IMR-90 (cell line): ENCODE data around the gene MTFR1L. TPM values are rescaled to one million over a fixed set of nuclear protein-coding genes. Genes with fewer than 3 reads are reported as not detected.

Source experiments
- ATAC-seq: fragments of 200-7000 bp; cut with Tn5 transposase; 2 replicates; pipeline ENCODE4 v1.9.1; 2020; ENCODE audit warnings: low read depth, mild to moderate bottlenecking, moderate library complexity
- BruUV-seq: library from RNA; stranded (reverse); fragments of 400-500 nt; replicated peaks from 2 replicates; lab custom pipeline; 2021; lab: Mats Ljungman, UMichigan
- CTCF ChIA-PET: fragments of 300-600 bp; formaldehyde crosslinking; extraction: SDS; loops from one replicate; lab custom pipeline; 2021; ENCODE audit warnings: antibody characterized with exemption; lab: Yijun Ruan, JAX
- POLR2A ChIA-PET: fragments of 300-600 bp; sonication (Branson Sonifier 250); formaldehyde crosslinking; loops from one replicate; lab custom pipeline; 2022; ENCODE audit warnings: antibody characterized with exemption; ENCODE audit not compliant: unreplicated experiment; lab: Charles Lee
- DNase-seq: peaks from one replicate; pipeline ENCODE4 v3.0.0; 2013
- H2AFZ ChIP-seq: replicated peaks from 2 replicates; pipeline ENCODE3; 2013; ENCODE audit warnings: low read length, mild to moderate bottlenecking; ENCODE audit not compliant: poor library complexity
- H2AK5ac ChIP-seq: 2 replicates; pipeline ENCODE4 v1.6.1; 2013; ENCODE audit warnings: low read depth, low read length, inconsistent platforms
- H2AK9ac ChIP-seq: replicated peaks from 2 replicates; pipeline ENCODE3; 2013; ENCODE audit warnings: mild to moderate bottlenecking, low read depth, low read length, moderate library complexity; ENCODE audit not compliant: poor library complexity
- H2BK120ac ChIP-seq: 2 replicates; pipeline ENCODE4 v1.6.1; 2013; ENCODE audit warnings: low read depth, low read length, inconsistent platforms
- H2BK15ac ChIP-seq: 3 replicates; pipeline ENCODE4 v1.6.1; 2013; ENCODE audit warnings: low read depth, low read length, inconsistent platforms
- H2BK20ac ChIP-seq: 2 replicates; pipeline ENCODE4 v1.6.1; 2013; ENCODE audit warnings: low read depth, mild to moderate bottlenecking, inconsistent platforms, low read length, moderate library complexity
- H2BK5ac ChIP-seq: 2 replicates; pipeline ENCODE4 v1.6.1; 2013; ENCODE audit warnings: mild to moderate bottlenecking, low read depth, low read length, inconsistent platforms; ENCODE audit not compliant: poor library complexity, severe bottlenecking
- H3K14ac ChIP-seq: replicated peaks from 2 replicates; pipeline ENCODE4 v1.6.1; 2013; ENCODE audit warnings: low read depth, low read length, inconsistent platforms
- H3K18ac ChIP-seq: 2 replicates; pipeline ENCODE4 v1.6.1; 2013; ENCODE audit warnings: low read depth, low read length, control low read depth
- H3K23ac ChIP-seq: 2 replicates; pipeline ENCODE4 v1.6.1; 2013; ENCODE audit warnings: low read depth, low read length, inconsistent platforms
- H3K27ac ChIP-seq: 2 replicates; pipeline ENCODE4 v1.5.1; 2013; ENCODE audit warnings: mild to moderate bottlenecking, control low read depth, low read length; ENCODE audit not compliant: insufficient read depth
- H3K27me3 ChIP-seq: 2 replicates; pipeline ENCODE4 v1.6.1; 2013; ENCODE audit warnings: low read length; ENCODE audit not compliant: control insufficient read depth, insufficient read depth
- H3K36me3 ChIP-seq: 2 replicates; pipeline ENCODE4 v1.6.1; 2013; ENCODE audit warnings: low read length, mixed read lengths; ENCODE audit not compliant: control insufficient read depth, insufficient read depth
- H3K4ac ChIP-seq: 2 replicates; pipeline ENCODE4 v1.6.1; 2013; ENCODE audit warnings: low read depth, low read length, inconsistent platforms
- H3K4me1 ChIP-seq: 2 replicates; pipeline ENCODE4 v1.6.1; 2013; ENCODE audit warnings: low read length, mixed read lengths; ENCODE audit not compliant: control insufficient read depth, insufficient read depth
- H3K4me2 ChIP-seq: 2 replicates; pipeline ENCODE4 v1.6.1; 2013; ENCODE audit warnings: low read depth, mild to moderate bottlenecking, control low read depth, low read length, moderate library complexity
- H3K4me3 ChIP-seq: 2 replicates; pipeline ENCODE4 v1.5.1; 2013; ENCODE audit warnings: low read depth, mild to moderate bottlenecking, control low read depth, low read length, moderate library complexity; ENCODE audit not compliant: insufficient read depth
- H3K56ac ChIP-seq: 2 replicates; pipeline ENCODE4 v1.6.1; 2013; ENCODE audit warnings: low read length, inconsistent platforms; ENCODE audit not compliant: insufficient read depth; ENCODE audit errors: extremely low read depth
- H3K79me1 ChIP-seq, 2 experiments: 2 replicates each; pipeline ENCODE4 v1.6.1; 2013; ENCODE audit warnings: low read length in 2 of 2, inconsistent platforms in 1 of 2, low read depth in 1 of 2
- H3K9ac ChIP-seq: 2 replicates; pipeline ENCODE4 v1.6.1; 2013; ENCODE audit warnings: low read depth, low read length, control low read depth
- H3K9me1 ChIP-seq: 2 replicates; pipeline ENCODE4 v1.6.1; 2013; ENCODE audit warnings: low read length, inconsistent platforms; ENCODE audit not compliant: insufficient read depth
- H3K9me3 ChIP-seq: 2 replicates; pipeline ENCODE4 v1.6.1; 2013; ENCODE audit warnings: low read length; ENCODE audit not compliant: control insufficient read depth, insufficient read depth
- H4K20me1 ChIP-seq: 2 replicates; pipeline ENCODE4 v1.6.1; 2013; ENCODE audit warnings: low read length, inconsistent platforms; ENCODE audit not compliant: insufficient read depth
- H4K5ac ChIP-seq: 2 replicates; pipeline ENCODE4 v1.6.1; 2013; ENCODE audit warnings: mild to moderate bottlenecking, low read depth, low read length, control low read depth
- H4K8ac ChIP-seq, 2 experiments: 2 replicates each; pipeline ENCODE4 v1.6.1; 2013; ENCODE audit warnings: low read depth in 2 of 2, low read length in 2 of 2, control low read depth in 1 of 2, inconsistent platforms in 1 of 2
- H4K91ac ChIP-seq: 2 replicates; pipeline ENCODE4 v1.6.1; 2013; ENCODE audit warnings: low read depth, low read length, inconsistent platforms; ENCODE audit not compliant: insufficient read depth
- ELK1 ChIP-seq: fragments of 150-350 bp; IDR thresholded peaks from 2 replicates; pipeline ENCODE4 v1.6.1; 2016; ENCODE audit warnings: low read depth, mild to moderate bottlenecking, low read length, moderate library complexity, borderline replicate concordance
- FOS ChIP-seq: fragments of 150-350 bp; IDR thresholded peaks from 2 replicates; pipeline ENCODE4 v1.6.1; 2016; ENCODE audit warnings: low read depth, low read length
- MAZ ChIP-seq: IDR thresholded peaks from 2 replicates; pipeline ENCODE4 v1.6.1; 2012; ENCODE audit warnings: low read depth, mild to moderate bottlenecking, low read length, improper control_type of control experiment, moderate library complexity, borderline replicate concordance
- RAD21 ChIP-seq: IDR thresholded peaks from 2 replicates; pipeline ENCODE4 v1.6.1; 2012; ENCODE audit warnings: low read length, improper control_type of control experiment
- RCOR1 ChIP-seq: IDR thresholded peaks from 2 replicates; pipeline ENCODE4 v1.6.1; 2012; ENCODE audit warnings: mild to moderate bottlenecking, low read length, improper control_type of control experiment; ENCODE audit not compliant: insufficient replicate concordance
- SMC3 ChIP-seq: fragments of 150-350 bp; IDR thresholded peaks from 2 replicates; pipeline ENCODE4 v1.6.1; 2016; ENCODE audit warnings: low read depth, mild to moderate bottlenecking, antibody characterized with exemption, low read length, moderate library complexity
- WGBS, 2 experiments: methylation state at CpG; one replicate each; pipeline versions ENCODE4 v1.1.5 to v1.1.7; 2013; ENCODE audit warnings: missing lambda C conversion rate in 2 of 2; ENCODE audit not compliant: insufficient read length in 1 of 2; ENCODE audit errors: extremely low coverage in 2 of 2; 5-methylcytosine and 5-hydroxymethylcytosine counted together
- dilution Hi-C: fragments of 300-500 bp; cut with HindIII; formaldehyde crosslinking; loops from one replicate; pipeline ENCODE4 v1.14.3; 2018; ENCODE audit warnings: low sequenced_read_pairs; ENCODE audit not compliant: unreplicated experiment
- in situ Hi-C: fragments of 300-500 bp; cut with MboI; formaldehyde crosslinking; loops from 3 replicates; pipeline ENCODE4 v1.14.3; 2019; ENCODE audit warnings: low sequenced_read_pairs, inconsistent platforms, mixed read lengths
- intact Hi-C: fragments of 100-400 bp; cut with micrococcal nuclease; formaldehyde crosslinking; loops from 2 replicates; pipeline ENCODE4 v1.10.0; 2022
- polyA plus RNA-seq, 3 experiments: library from polyadenylated mRNA; depleted of rRNA; stranded (reverse); fragments of >200 nt; gene quantifications; 2 replicates each; pipeline ENCODE4 v1.2.3, GENCODE V29; 2012; ENCODE audit warnings: low replicate concordance in 1 of 3
- total RNA-seq: library from RNA; depleted of rRNA; stranded (reverse); fragments of >200 nt; gene quantifications from 2 replicates; pipeline ENCODE4 v1.2.3, GENCODE V29; 2012

The MTFR1L gene
- total and polyA plus RNA-seq, 2 of the 4 experiments (the other 2 are of a cell fraction), result 69.1 to 69.7 TPM

GRCh38 chr1:25809929-25810328 is 9.8 kb upstream of the MTFR1L start:
- H4K5ac ChIP-seq, result no peak overlapping the region
- H4K20me1 ChIP-seq, result peaks cover 21% of the 10 kb centered on the region
- TF ChIP-seq SMC3, result no peak
- no peak for TF ChIP-seq MAZ
- TF ChIP-seq FOS, result no peak
- TF ChIP-seq RAD21, result no peak
- no peak for TF ChIP-seq ELK1
- TF ChIP-seq RCOR1, result no peak
- no peak overlapping the region for H2BK120ac ChIP-seq
- peaks cover 3 to 17% of the 10 kb centered on the region in 2 experiments for H3K79me1 ChIP-seq
- dilution Hi-C loops, result no loop called here
- H2AFZ ChIP-seq, result no peak overlapping the region
- H3K4me1 ChIP-seq, result peaks cover 6% of the 10 kb centered on the region
- no peak overlapping the region for H3K23ac ChIP-seq
- H2BK15ac ChIP-seq, result no peak overlapping the region
- DNase-seq (no peak), ATAC-seq (no peak)
- H3K27ac ChIP-seq, result no peak overlapping the region
- H2AK5ac ChIP-seq, result no peak overlapping the region
- no peak overlapping the region for H3K4me3 ChIP-seq
- ChIA-PET CTCF (interaction anchor here (1.5 kb wide), 1 partner anchor 201 kb away, joined by 6 read pairs; no protein-coding TSS in a partner anchor), POLR2A (no interaction called here)
- H3K9me3 ChIP-seq, result no peaks in the 10 kb centered on the region
- H3K27me3 ChIP-seq, result no peaks in the 10 kb centered on the region
- no peak overlapping the region for H4K91ac ChIP-seq
- no peak overlapping the region for H4K8ac ChIP-seq
- peaks cover 61% of the 10 kb centered on the region for H3K36me3 ChIP-seq
- no peak overlapping the region for H2BK5ac ChIP-seq
- no peak overlapping the region for H2BK20ac ChIP-seq
- H3K4me2 ChIP-seq, result no peak overlapping the region
- intact Hi-C loops, result loop anchor here (10.0 kb wide), 1 partner anchor 565 kb away; the partner anchor contains the start of gene RSRP1
- no peak overlapping the region for H3K9ac ChIP-seq
- BruUV-seq, result no TSS peak
- in situ Hi-C loops, result loop anchor here (25.0 kb wide), 2 partner anchors 398 to 573 kb away; partner anchors contain the start of genes RHCE, RSRP1 and SYF2
- no peaks in the 10 kb centered on the region for H3K9me1 ChIP-seq
- no peak overlapping the region for H3K18ac ChIP-seq
- no peak overlapping the region for H3K56ac ChIP-seq
- H3K4ac ChIP-seq, result no peak overlapping the region
- no peak overlapping the region for H3K14ac ChIP-seq
- H2AK9ac ChIP-seq, result no peak overlapping the region
- 98% methylated on average over 5 of the region's 7 CpGs; no CpG with 5 or more reads in 1 of the 2 experiments for WGBS, 2 experiments
